ENCODE measurements around the gene WNT7B. TPM values are rescaled to one million over a fixed set of nuclear protein-coding genes. Genes with fewer than 3 reads are reported as not detected.

WNT7B gene
- total and polyA plus RNA-seq, 2 donors (not counting 1 experiment from before 2014, with no cell fraction given) = 0.22 to 0.67 TPM

DNA sequence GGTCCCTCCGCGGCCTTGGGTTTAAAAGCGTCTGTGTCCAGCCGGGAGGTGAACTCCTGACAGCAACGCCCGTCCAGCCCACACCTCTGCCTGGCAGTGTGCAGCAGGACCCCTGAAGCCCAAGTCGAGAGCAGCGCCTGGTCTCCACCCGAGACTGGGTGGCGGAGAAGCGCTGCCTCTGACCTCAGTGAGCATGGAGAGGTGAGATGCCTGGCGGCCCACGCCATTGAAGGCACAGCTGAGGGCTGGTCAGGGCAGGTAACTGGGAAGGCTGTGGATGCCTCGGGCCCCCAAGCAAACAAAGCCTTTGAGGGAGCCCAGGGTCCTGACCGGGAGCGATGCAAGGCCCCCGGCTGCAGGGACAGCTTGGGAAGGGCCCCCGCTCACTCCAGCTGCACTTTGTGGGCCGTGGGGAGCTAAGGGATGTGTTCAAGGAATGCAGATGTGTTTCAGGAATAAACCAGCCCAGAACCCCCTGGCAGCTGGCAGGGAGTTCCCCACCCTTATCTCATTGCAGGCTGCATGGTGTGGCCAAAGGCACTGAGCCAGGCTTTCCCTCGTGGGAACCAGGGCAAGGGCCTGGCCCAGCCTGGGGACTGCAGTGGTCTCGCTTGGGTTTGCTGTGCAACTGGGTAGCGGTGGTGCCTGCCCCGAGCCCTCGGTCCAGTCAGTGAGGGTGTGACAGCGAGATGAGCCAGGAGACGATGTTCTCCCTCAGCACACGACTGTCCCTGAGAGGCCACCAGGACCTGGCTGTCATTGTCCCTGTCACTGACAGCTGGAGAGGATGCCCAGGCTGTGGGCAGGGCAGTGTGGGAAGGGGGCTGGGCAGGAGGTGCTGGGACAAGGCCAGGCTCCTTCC lies 92.5 kb downstream of the WNT7B start:
- intact Hi-C loops (cut with micrococcal nuclease) = no loop called here
- no peak overlapping the region for H3K4me3 Mint-ChIP-seq
- no peaks in the 10 kb centered on the region for H3K4me1 Mint-ChIP-seq
- Histone ChIP-seq H3K4me1 (ENCODE audit: control insufficient read depth in 2 of 2, insufficient read depth in 2 of 2, low read length in 2 of 2) (no peaks in the 10 kb centered on the region), H3K9ac (ENCODE audit: low read length) (no peak overlapping the region), H3K4me3 (ENCODE audit: control extremely low read depth in 1 of 5, extremely low read depth in 1 of 5, insufficient read depth in 1 of 5, low read depth in 2 of 5, low read length in 4 of 5) (no peak overlapping the region), H2AFZ (ENCODE audit: insufficient read depth, low read depth, low read length, poor library complexity, severe bottlenecking) (no peak overlapping the region), H3K27ac (ENCODE audit: low read length in 2 of 2) (no peak overlapping the region), H3K36me3 (replicated peaks in 1 of 2; ENCODE audit: control extremely low read depth in 1 of 2, control insufficient read depth in 1 of 2, extremely low read depth in 1 of 2, insufficient read depth in 2 of 2, low read length in 1 of 2) (no peaks in the 10 kb centered on the region), H4K20me1 (ENCODE audit: control insufficient read depth, insufficient read depth, low read length, poor library complexity, severe bottlenecking) (no peaks in the 10 kb centered on the region), H3K9me3 (ENCODE audit: control extremely low read depth in 1 of 3, control insufficient read depth in 2 of 3, insufficient read depth in 1 of 3, low read length in 2 of 3) (peaks cover 0 to 3% (median 0%) of the 10 kb centered on the region in 3 donors), H3K4me2 (replicated peaks; ENCODE audit: low read depth, low read length, poor library complexity, severe bottlenecking) (no peak overlapping the region), H3K79me2 (ENCODE audit: control insufficient read depth, insufficient read depth, low read length) (no peaks in the 10 kb centered on the region), H3K27me3 (replicated peaks in 1 of 4; ENCODE audit: control extremely low read depth in 1 of 4, control insufficient read depth in 3 of 4, insufficient read depth in 4 of 4, low read length in 3 of 4) (peaks cover 0 to 41% (median 1%) of the 10 kb centered on the region in 4 experiments)
- peaks cover 35% of the 10 kb centered on the region for H3K27me3 Mint-ChIP-seq
- ChIA-PET CTCF (no interaction called here), POLR2A (no interaction called here)
- peak overlapping the region; percentile 10 for H3K27ac Mint-ChIP-seq
- H3K9me3 Mint-ChIP-seq (ENCODE audit: insufficient read depth) = no peaks in the 10 kb centered on the region
- no peak for TF ChIP-seq EZH2 (IDR thresholded peaks at IDR 0.05; ENCODE audit: borderline replicate concordance, insufficient read depth, low read depth, low read length, poor library complexity, severe bottlenecking)
- TF ChIP-seq, protein P1, sequence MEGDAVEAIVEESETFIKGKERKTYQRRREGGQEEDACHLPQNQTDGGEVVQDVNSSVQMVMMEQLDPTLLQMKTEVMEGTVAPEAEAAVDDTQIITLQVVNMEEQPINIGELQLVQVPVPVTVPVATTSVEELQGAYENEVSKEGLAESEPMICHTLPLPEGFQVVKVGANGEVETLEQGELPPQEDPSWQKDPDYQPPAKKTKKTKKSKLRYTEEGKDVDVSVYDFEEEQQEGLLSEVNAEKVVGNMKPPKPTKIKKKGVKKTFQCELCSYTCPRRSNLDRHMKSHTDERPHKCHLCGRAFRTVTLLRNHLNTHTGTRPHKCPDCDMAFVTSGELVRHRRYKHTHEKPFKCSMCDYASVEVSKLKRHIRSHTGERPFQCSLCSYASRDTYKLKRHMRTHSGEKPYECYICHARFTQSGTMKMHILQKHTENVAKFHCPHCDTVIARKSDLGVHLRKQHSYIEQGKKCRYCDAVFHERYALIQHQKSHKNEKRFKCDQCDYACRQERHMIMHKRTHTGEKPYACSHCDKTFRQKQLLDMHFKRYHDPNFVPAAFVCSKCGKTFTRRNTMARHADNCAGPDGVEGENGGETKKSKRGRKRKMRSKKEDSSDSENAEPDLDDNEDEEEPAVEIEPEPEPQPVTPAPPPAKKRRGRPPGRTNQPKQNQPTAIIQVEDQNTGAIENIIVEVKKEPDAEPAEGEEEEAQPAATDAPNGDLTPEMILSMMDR (IDR thresholded peaks at IDR 0.05) = no peak
- ATAC-seq (ENCODE audit: low read depth) (no peak), DNase-seq (no peak)
- 84% methylated on average over 27 of the region's 27 CpGs for WGBS (ENCODE audit: insufficient coverage)

DNA sequence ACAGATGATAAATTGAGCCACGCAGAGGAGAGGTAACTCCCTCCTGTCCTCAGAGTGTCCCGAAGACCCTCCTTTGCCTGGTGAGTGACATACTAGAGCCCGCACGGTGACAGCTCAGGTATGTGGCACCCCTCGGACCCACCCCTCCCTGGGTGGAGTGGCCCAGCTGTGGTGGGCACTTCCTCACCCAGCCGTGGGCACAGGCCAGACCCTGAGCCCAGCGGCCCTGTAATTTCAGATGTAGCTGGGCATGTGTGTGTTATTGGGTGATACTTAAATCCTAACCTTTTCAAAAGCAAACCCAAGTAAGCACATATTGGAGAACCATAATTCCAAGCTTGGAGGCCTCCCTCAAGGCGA lies 93.2 kb downstream of the WNT7B start:
- CTCF ChIA-PET = no interaction called here
- peaks cover 37% of the 10 kb centered on the region for H3K27me3 Mint-ChIP-seq
- DNase-seq (no peak), ATAC-seq (ENCODE audit: low read depth) (no peak)
- no peak for TF ChIP-seq EZH2 (IDR thresholded peaks at IDR 0.05; ENCODE audit: borderline replicate concordance, insufficient read depth, low read depth, low read length, poor library complexity, severe bottlenecking)
- TF ChIP-seq, protein P1 (IDR thresholded peaks at IDR 0.05) = no peak
- H3K4me2 ChIP-seq (replicated peaks; ENCODE audit: low read depth, low read length, poor library complexity, severe bottlenecking) = no peak overlapping the region
- no peaks in the 10 kb centered on the region for H3K9me3 Mint-ChIP-seq (ENCODE audit: insufficient read depth)
- H3K27ac ChIP-seq (ENCODE audit: low read length in 2 of 2) = no peak overlapping the region
- no peak overlapping the region for H3K9ac ChIP-seq (ENCODE audit: low read length)
- POLR2A ChIA-PET = no interaction called here
- H3K27ac Mint-ChIP-seq = no peak overlapping the region
- H3K4me1 Mint-ChIP-seq = no peaks in the 10 kb centered on the region
- H3K9me3 ChIP-seq (ENCODE audit: control extremely low read depth in 1 of 3, control insufficient read depth in 2 of 3, insufficient read depth in 1 of 3, low read length in 2 of 3) = no peaks in the 10 kb centered on the region
- no peaks in the 10 kb centered on the region for H4K20me1 ChIP-seq (ENCODE audit: control insufficient read depth, insufficient read depth, low read length, poor library complexity, severe bottlenecking)
- no peak overlapping the region for H3K4me3 ChIP-seq (ENCODE audit: control extremely low read depth in 1 of 5, extremely low read depth in 1 of 5, insufficient read depth in 1 of 5, low read depth in 2 of 5, low read length in 4 of 5)
- H2AFZ ChIP-seq (ENCODE audit: insufficient read depth, low read depth, low read length, poor library complexity, severe bottlenecking) = no peak overlapping the region
- peaks cover 0 to 40% (median 1%) of the 10 kb centered on the region in 4 experiments for H3K27me3 ChIP-seq (replicated peaks in 1 of 4; ENCODE audit: control extremely low read depth in 1 of 4, control insufficient read depth in 3 of 4, insufficient read depth in 4 of 4, low read length in 3 of 4)
- no peaks in the 10 kb centered on the region for H3K36me3 ChIP-seq (replicated peaks in 1 of 2; ENCODE audit: control extremely low read depth in 1 of 2, control insufficient read depth in 1 of 2, extremely low read depth in 1 of 2, insufficient read depth in 2 of 2, low read length in 1 of 2)
- H3K79me2 ChIP-seq (ENCODE audit: control insufficient read depth, insufficient read depth, low read length) = no peaks in the 10 kb centered on the region
- no peak overlapping the region for H3K4me3 Mint-ChIP-seq
- H3K4me1 ChIP-seq (ENCODE audit: control insufficient read depth in 2 of 2, insufficient read depth in 2 of 2, low read length in 2 of 2) = no peaks in the 10 kb centered on the region
- intact Hi-C loops (cut with micrococcal nuclease) = no loop called here
- WGBS (ENCODE audit: insufficient coverage) = 99% methylated on average over 6 of the region's 8 CpGs

Measured in B cell (primary cell).